GM12878 (cell line): ENCODE measurements around the gene HIVEP1. TPM values are rescaled to one million over a fixed set of nuclear protein-coding genes. Genes with fewer than 3 reads are reported as not detected.

Source experiments
- ATF2 ChIP-seq: IDR thresholded peaks from 2 replicates; pipeline ENCODE4 v1.6.1; 2012; ENCODE audit warnings: low read length, inconsistent platforms
- ATF7 ChIP-seq: fragments of 450-650 bp; IDR thresholded peaks from 2 replicates; pipeline ENCODE4 v1.6.1; 2016; ENCODE audit warnings: low read depth, mild to moderate bottlenecking
- CBFB ChIP-seq: IDR thresholded peaks from 2 replicates; pipeline ENCODE4 v1.6.1; 2016; ENCODE audit warnings: antibody characterized with exemption, low read depth
- FOXM1 ChIP-seq: IDR thresholded peaks from 2 replicates; pipeline ENCODE4 v1.6.1; 2012; ENCODE audit warnings: low read depth, mild to moderate bottlenecking, inconsistent platforms, low read length, moderate library complexity
- HDAC6 ChIP-seq: fragments of 200-600 bp; sonication (generic); IDR thresholded peaks from one replicate; pipeline ENCODE4 v1.8.0; 2017; ENCODE audit warnings: antibody characterized with exemption; ENCODE audit not compliant: unreplicated experiment
- NFIC ChIP-seq: IDR thresholded peaks from 2 replicates; pipeline ENCODE4 v1.6.1; 2012; ENCODE audit warnings: low read depth, mild to moderate bottlenecking, inconsistent platforms, low read length, moderate library complexity
- PAX5 ChIP-seq: IDR thresholded peaks from 2 replicates; pipeline ENCODE4 v1.6.1; 2011; ENCODE audit warnings: low read depth, low read length, borderline replicate concordance
- RELA ChIP-seq: fragments of 450-650 bp; IDR thresholded peaks from 2 replicates; pipeline ENCODE4 v1.8.0; 2014; ENCODE audit warnings: borderline replicate concordance; ENCODE audit not compliant: partially characterized antibody
- RFX5 ChIP-seq: IDR thresholded peaks from 2 replicates; pipeline ENCODE4 v1.6.1; 2011; ENCODE audit warnings: low read depth, low read length, improper control_type of control experiment
- SKIL ChIP-seq: fragments of 450-650 bp; IDR thresholded peaks from 2 replicates; pipeline ENCODE4 v1.6.1; 2017; ENCODE audit warnings: mild to moderate bottlenecking, low read depth, inconsistent platforms; ENCODE audit not compliant: poor library complexity, severe bottlenecking
- SMARCA5 ChIP-seq: fragments of 450-650 bp; IDR thresholded peaks from 2 replicates; pipeline ENCODE4 v1.6.1; 2017; ENCODE audit warnings: mild to moderate bottlenecking
- TAF1 ChIP-seq: IDR thresholded peaks from 2 replicates; pipeline ENCODE4 v1.6.1; 2011; ENCODE audit warnings: mild to moderate bottlenecking, low read depth, low read length, borderline replicate concordance
- ZNF274 ChIP-seq: IDR thresholded peaks from one replicate; pipeline ENCODE4 v1.8.0; 2011; ENCODE audit not compliant: insufficient read length, insufficient read depth
- ZNF687 ChIP-seq: fragments of 450-650 bp; IDR thresholded peaks from 2 replicates; pipeline ENCODE4 v1.6.1; 2017; ENCODE audit warnings: mild to moderate bottlenecking, moderate library complexity
- polyA plus RNA-seq, 11 experiments: library from polyadenylated mRNA; depleted of rRNA in 4 of 11; unstranded in 6 of 11; stranded (reverse) in 5 of 11; fragments of >200 nt; fragmentation: Nextera tagmentation in 4 of 11; fragmentation: Illumina TruSeq in 1 of 11; extraction: Ambion mirVana in 4 of 11; extraction: Trizol in 1 of 11; gene quantifications; 1 replicate in 1 of 11; 2 replicates in 10 of 11; pipeline versions ENCODE4 v1.2.1 to v1.2.3, GENCODE V29; 2011 to 2016; ENCODE audit warnings: inconsistent platforms in 2 of 11, missing spikeins in 2 of 11, low read depth in 1 of 11
- total RNA-seq, 4 experiments: library from RNA; depleted of rRNA in 3 of 4; stranded (reverse); fragments of >200 nt in 3 of 4; fragmentation: Illumina TruSeq in 1 of 4; extraction: Trizol in 1 of 4; gene quantifications; 2 replicates each; pipeline versions ENCODE4 v1.2.1 to v1.2.3, GENCODE V29; 2013 to 2021

Gene HIVEP1
- total and polyA plus RNA-seq, 10 of the 15 experiments (the other 5 are each of a cell fraction or from before 2014, with no cell fraction given), result 4.3 to 37.5 (median 21.6) TPM

DNA sequence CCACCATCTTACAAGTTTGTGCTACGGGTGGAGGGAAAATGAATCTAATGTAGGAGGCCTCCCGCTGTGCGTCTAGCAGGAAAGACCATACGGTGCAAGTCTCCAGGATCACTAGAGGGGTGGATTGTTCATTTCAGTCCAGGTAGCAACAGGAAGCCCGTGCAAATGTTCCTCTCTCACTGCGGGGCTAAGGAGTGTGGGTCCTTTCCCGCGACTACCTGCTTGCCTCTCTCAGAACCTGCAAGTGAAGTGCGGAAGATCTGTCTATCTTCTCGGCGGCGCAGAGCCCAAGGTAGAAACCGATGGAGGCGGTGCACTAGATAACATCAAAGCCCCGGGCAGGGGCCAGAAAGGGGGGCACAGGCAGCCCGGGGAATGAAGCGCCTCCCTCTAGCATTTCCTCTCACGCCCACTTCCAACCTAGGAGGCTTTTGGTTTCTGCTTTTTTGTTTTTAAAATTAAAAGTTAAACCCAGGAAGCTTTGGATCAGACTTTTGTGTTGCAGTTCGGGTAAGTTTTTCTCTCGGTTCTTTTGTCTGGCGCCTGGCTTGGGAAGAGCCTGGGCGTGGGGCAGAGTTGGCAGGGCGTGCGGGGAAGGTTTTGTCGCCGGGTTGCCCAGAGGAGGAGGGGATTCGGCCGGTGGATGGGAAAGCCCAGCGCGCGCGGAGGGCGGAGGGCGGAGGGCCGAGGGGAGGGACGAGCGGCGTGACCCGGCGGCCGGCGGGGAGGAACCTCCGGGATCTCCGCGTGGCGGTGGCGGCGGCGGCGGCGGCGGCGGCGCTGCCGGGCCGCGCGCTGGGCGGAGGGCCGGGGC lies 3.5 kb upstream of the HIVEP1 start (continued):
- TF ChIP-seq ZNF687 (peak; percentile 11; the same call in 1 of the 2 replicates), SKIL (peak; percentile 67), CBFB (peak; percentile 65), NFIC (peak; percentile 66; the same call in 1 of the 2 replicates), SMARCA5 (no peak), ATF7 (no peak; the same call in 1 of the 2 replicates), ATF2 (no peak; the same call in 1 of the 2 replicates), TAF1 (peak; percentile 87), FOXM1 (no peak; the same call in 1 of the 2 replicates), RFX5 (no peak), PAX5 (no peak), RELA (no peak), HDAC6 (no peak), ZNF274 (no peak)
